ENCODE data around the gene DPPA2. TPM values are rescaled to one million over a fixed set of nuclear protein-coding genes. Genes with fewer than 3 reads are reported as not detected.

Gene DPPA2
- total and polyA plus RNA-seq, 9 donors: not detected

GRCh38 chr3:109297496-109297895 lies 18.8 kb downstream of the DPPA2 start:
- no peaks in the 10 kb centered on the region for H3K27me3 ChIP-seq
- H3K9me3 ChIP-seq: no peaks in the 10 kb centered on the region
- H3K4me1 ChIP-seq (ENCODE audit: insufficient read depth): no peaks in the 10 kb centered on the region
- DNase-seq: no peak
- H3K27ac ChIP-seq: no peak overlapping the region
- WGBS, 3 donors: 81 to 89% (median 83%) methylated on average over 2 of the region's 2 CpGs
- no peaks in the 10 kb centered on the region for H3K36me3 ChIP-seq
- intact Hi-C loops (cut with DNase I): no loop called here
- no peak for TF ChIP-seq EP300 (IDR thresholded peaks at IDR 0.05)
- no peak for TF ChIP-seq POLR2A (IDR thresholded peaks at IDR 0.05)
- no peak for TF ChIP-seq CTCF (IDR thresholded peaks at IDR 0.05)
- H3K4me3 ChIP-seq: no peak overlapping the region

GRCh38 chr3:109284071-109284470 lies 32.2 kb downstream of the DPPA2 start:
- H3K9me3 ChIP-seq: no peaks in the 10 kb centered on the region
- intact Hi-C loops (cut with DNase I): no loop called here
- TF ChIP-seq CTCF (IDR thresholded peaks at IDR 0.05): no peak
- TF ChIP-seq EP300 (IDR thresholded peaks at IDR 0.05): no peak
- DNase-seq: no peak
- no peak overlapping the region for H3K4me3 ChIP-seq
- no peaks in the 10 kb centered on the region for H3K27me3 ChIP-seq
- H3K27ac ChIP-seq: no peak overlapping the region
- no peaks in the 10 kb centered on the region for H3K36me3 ChIP-seq
- H3K4me1 ChIP-seq (ENCODE audit: insufficient read depth): no peaks in the 10 kb centered on the region

DNA sequence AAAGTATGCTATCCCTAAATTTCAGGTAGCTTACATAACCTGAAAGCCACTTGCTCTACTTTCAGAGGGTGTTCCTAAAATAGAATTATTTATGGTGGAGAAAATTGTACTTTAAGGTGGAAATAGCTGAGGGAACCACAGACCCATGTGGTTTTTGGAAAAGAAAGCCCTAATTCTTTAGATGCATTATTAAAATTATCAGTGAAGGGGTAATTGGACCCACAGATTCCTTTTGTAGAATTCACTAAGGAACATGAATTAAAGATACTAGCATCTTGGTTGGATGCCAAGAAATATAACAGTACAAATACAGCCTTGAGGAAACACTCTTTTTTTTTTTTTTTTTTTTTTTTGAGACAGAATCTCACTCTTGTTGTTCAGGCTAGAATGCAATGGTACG lies 37.8 kb downstream of the DPPA2 start:
- no peak for TF ChIP-seq EP300 (IDR thresholded peaks at IDR 0.05)
- no peak for TF ChIP-seq CTCF (IDR thresholded peaks at IDR 0.05)
- no peak for TF ChIP-seq POLR2A (IDR thresholded peaks at IDR 0.05)
- intact Hi-C loops (cut with DNase I): no loop called here
- no peak for DNase-seq
- H3K4me3 ChIP-seq: no peak overlapping the region
- WGBS, 3 donors: 72 to 93% (median 85%) methylated on average over 1 of the region's 1 CpG
- H3K9me3 ChIP-seq: no peaks in the 10 kb centered on the region
- H3K27ac ChIP-seq: no peak overlapping the region
- no peaks in the 10 kb centered on the region for H3K4me1 ChIP-seq (ENCODE audit: insufficient read depth)
- no peaks in the 10 kb centered on the region for H3K36me3 ChIP-seq
- no peaks in the 10 kb centered on the region for H3K27me3 ChIP-seq

GRCh38 chr3:109278141-109278540 lies 38.2 kb downstream of the DPPA2 start:
- Histone ChIP-seq H3K36me3 (no peaks in the 10 kb centered on the region), H3K27me3 (no peaks in the 10 kb centered on the region), H3K27ac (no peak overlapping the region), H3K4me3 (no peak overlapping the region), H3K4me1 (ENCODE audit: insufficient read depth) (no peaks in the 10 kb centered on the region), H3K9me3 (no peaks in the 10 kb centered on the region)
- no peak for DNase-seq
- intact Hi-C loops (cut with DNase I): no loop called here
- 29 to 43% (median 36%) methylated on average over 3 of the region's 3 CpGs for WGBS, 3 donors
- TF ChIP-seq POLR2A (IDR thresholded peaks at IDR 0.05) (no peak), CTCF (IDR thresholded peaks at IDR 0.05) (no peak), EP300 (IDR thresholded peaks at IDR 0.05) (no peak)
